ENCODE data around the gene SOS2. TPM values are rescaled to one million over a fixed set of nuclear protein-coding genes. Genes with fewer than 3 reads are reported as not detected.

SOS2 gene
- total and polyA plus RNA-seq, 8 donors = 5.8 to 69.0 (median 27.3) TPM

DNA sequence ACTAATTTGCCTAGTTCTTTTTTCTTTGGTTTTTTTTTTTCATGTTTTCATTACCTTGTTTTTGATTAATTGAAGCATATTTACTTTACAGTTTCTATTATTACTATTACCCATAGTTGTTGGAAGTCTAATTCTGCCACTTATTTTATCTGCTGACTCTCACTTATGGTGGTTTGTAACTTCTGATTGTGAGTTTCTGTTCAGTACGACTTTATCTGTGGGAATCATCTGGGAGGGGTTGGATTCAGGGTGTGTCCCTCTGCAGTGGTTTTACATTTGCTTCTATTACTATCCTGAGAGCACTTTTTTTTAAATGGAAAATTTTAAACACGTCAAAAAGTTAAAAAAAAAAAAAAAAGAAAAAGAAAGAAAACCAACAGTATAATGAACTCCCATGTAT lies 26.4 kb upstream of the SOS2 start:
- Histone ChIP-seq H3K27me3 (no peaks in the 10 kb centered on the region), H3K4me1 (no peaks in the 10 kb centered on the region), H3K27ac (no peak overlapping the region), H3K4me3 (no peak overlapping the region), H3K9me3 (no peaks in the 10 kb centered on the region), H3K36me3 (peaks cover 0 to 15% (median 2%) of the 10 kb centered on the region in 4 donors)
- intact Hi-C loops (cut with DNase I; ENCODE audit: low total_unique reads) = no loop called here
- no peak for DNase-seq
- WGBS, 5 donors = 28 to 42% (median 35%) methylated on average over 2 of the region's 2 CpGs
- no peak for TF ChIP-seq POLR2AphosphoS5 (IDR thresholded peaks at IDR 0.05)
- TF ChIP-seq EP300 (IDR thresholded peaks at IDR 0.05) = no peak
- TF ChIP-seq, protein P1, sequence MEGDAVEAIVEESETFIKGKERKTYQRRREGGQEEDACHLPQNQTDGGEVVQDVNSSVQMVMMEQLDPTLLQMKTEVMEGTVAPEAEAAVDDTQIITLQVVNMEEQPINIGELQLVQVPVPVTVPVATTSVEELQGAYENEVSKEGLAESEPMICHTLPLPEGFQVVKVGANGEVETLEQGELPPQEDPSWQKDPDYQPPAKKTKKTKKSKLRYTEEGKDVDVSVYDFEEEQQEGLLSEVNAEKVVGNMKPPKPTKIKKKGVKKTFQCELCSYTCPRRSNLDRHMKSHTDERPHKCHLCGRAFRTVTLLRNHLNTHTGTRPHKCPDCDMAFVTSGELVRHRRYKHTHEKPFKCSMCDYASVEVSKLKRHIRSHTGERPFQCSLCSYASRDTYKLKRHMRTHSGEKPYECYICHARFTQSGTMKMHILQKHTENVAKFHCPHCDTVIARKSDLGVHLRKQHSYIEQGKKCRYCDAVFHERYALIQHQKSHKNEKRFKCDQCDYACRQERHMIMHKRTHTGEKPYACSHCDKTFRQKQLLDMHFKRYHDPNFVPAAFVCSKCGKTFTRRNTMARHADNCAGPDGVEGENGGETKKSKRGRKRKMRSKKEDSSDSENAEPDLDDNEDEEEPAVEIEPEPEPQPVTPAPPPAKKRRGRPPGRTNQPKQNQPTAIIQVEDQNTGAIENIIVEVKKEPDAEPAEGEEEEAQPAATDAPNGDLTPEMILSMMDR (IDR thresholded peaks at IDR 0.05) = no peak
- TF ChIP-seq POLR2A (IDR thresholded peaks at IDR 0.05) = no peak

DNA sequence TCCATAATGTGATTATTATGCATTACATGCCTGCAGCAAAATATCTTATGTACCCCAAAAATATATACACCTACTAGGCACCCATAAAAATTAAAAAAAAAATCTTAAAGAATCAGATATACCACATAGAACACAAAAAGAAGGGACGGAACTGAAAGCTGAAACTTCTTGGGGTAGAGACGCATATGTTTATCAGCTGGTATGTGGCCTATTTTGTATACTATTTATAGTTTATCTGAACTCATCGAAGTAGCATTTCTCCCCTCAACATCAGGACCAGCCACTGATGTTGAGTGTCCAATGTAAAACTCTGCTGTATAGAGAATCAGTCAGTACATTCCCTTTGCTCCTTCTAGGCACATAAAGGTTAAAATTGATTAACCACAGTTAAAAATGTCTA lies 22.9 kb upstream of the SOS2 start:
- no peak for DNase-seq
- H3K36me3 ChIP-seq = peaks cover 0 to 25% (median 4%) of the 10 kb centered on the region in 4 donors
- no peak overlapping the region for H3K27ac ChIP-seq
- no peaks in the 10 kb centered on the region for H3K4me1 ChIP-seq
- no peaks in the 10 kb centered on the region for H3K27me3 ChIP-seq
- no peak overlapping the region for H3K4me3 ChIP-seq
- intact Hi-C loops (cut with DNase I; ENCODE audit: low total_unique reads) = no loop called here
- H3K9me3 ChIP-seq = no peaks in the 10 kb centered on the region
- no peak for TF ChIP-seq POLR2A (IDR thresholded peaks at IDR 0.05)
- TF ChIP-seq, protein P1 (IDR thresholded peaks at IDR 0.05) = no peak
- TF ChIP-seq POLR2AphosphoS5 (IDR thresholded peaks at IDR 0.05) = no peak
- no peak for TF ChIP-seq EP300 (IDR thresholded peaks at IDR 0.05)
- WGBS, 5 donors = 94 to 97% (median 96%) methylated on average over 3 of the region's 3 CpGs

DNA sequence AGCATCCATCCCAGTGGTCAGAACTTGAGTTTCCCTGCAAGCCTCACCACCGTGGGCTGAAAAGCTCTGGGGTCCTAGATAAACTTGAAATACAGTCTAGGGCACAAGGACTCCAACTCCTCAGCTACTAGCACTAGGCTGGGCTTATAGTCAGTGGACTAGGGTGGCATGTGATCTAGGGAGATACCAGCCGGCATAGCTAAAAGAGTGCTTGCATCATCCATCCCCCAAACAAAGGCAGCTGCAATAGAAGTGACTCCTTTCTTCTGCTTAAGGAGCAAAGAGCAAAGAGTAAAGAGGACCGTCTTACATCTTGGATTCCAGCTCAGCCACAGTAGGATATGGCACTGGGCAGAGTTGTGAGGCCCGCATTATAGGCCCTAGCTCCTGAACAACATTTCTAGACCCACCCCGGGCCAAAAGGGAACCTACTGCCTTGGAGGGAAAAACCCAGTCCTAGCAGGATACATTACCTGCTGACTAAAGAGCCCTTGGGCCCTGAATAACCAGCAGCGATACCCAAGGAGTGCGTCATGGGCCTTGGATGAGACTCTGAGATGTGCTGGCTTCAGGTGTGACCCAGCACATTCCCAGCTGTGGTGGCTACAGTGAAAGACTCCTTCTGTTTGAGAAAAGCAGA lies 17.9 kb upstream of the SOS2 start:
- no peaks in the 10 kb centered on the region for H3K9me3 ChIP-seq
- intact Hi-C loops (cut with DNase I; ENCODE audit: low total_unique reads) = no loop called here
- no peak overlapping the region for H3K4me3 ChIP-seq
- TF ChIP-seq POLR2A (IDR thresholded peaks at IDR 0.05) = no peak
- TF ChIP-seq, protein P1 (IDR thresholded peaks at IDR 0.05) = no peak
- no peak for TF ChIP-seq EP300 (IDR thresholded peaks at IDR 0.05)
- TF ChIP-seq POLR2AphosphoS5 (IDR thresholded peaks at IDR 0.05) = no peak
- H3K4me1 ChIP-seq = no peaks in the 10 kb centered on the region
- H3K27ac ChIP-seq = no peak overlapping the region
- DNase-seq = no peak
- H3K27me3 ChIP-seq = no peaks in the 10 kb centered on the region
- 87 to 95% (median 94%) methylated on average over 6 to 7 of the region's 7 CpGs for WGBS, 5 donors
- peaks cover 0 to 43% (median 20%) of the 10 kb centered on the region in 4 donors for H3K36me3 ChIP-seq

DNA sequence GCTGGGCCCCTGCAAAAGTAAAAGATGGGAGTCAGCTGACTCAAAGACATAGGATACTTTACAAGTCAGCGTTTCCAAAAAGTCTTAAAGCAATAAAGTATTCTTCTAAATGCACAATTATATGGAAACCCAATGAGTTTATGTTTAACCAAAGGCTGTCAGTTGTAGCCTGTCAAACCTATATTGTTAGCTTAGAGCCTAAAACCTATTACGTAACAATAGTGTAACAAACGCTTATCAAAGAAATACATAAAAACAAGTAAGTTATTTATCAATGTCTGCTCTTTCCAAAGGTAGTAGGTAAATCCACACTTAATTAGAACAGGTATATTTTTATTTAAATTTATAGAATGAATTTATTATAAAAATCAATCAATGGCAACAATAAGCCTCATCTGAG lies 15.9 kb upstream of the SOS2 start:
- Histone ChIP-seq H3K4me3 (no peak overlapping the region), H3K27me3 (no peaks in the 10 kb centered on the region), H3K27ac (no peak overlapping the region), H3K4me1 (no peaks in the 10 kb centered on the region), H3K9me3 (no peaks in the 10 kb centered on the region), H3K36me3 (peaks cover 0 to 38% (median 19%) of the 10 kb centered on the region in 4 donors)
- WGBS, 5 donors = 59 to 87% (median 79%) methylated on average over 3 of the region's 3 CpGs
- intact Hi-C loops (cut with DNase I; ENCODE audit: low total_unique reads) = no loop called here
- no peak for TF ChIP-seq POLR2A (IDR thresholded peaks at IDR 0.05)
- TF ChIP-seq, protein P1 (IDR thresholded peaks at IDR 0.05) = no peak
- no peak for TF ChIP-seq EP300 (IDR thresholded peaks at IDR 0.05)
- TF ChIP-seq POLR2AphosphoS5 (IDR thresholded peaks at IDR 0.05) = no peak
- no peak for DNase-seq
